Liver (tissue), 9 donors: ENCODE results near the gene FBXO24. TPM values are rescaled to one million over a fixed set of nuclear protein-coding genes. Genes with fewer than 3 reads are reported as not detected.
"Not testable (repeated sequence)": the region's sequence is repeated elsewhere in the genome, so short reads cannot be mapped to it uniquely, and the experiment has no call there.

Experiments used
- DNase-seq: peaks from one replicate; pipeline ENCODE4 v3.0.0-alpha.2; 2017; ENCODE audit warnings: low spot score
- H3K27ac ChIP-seq, 2 donors: one replicate each; pipeline ENCODE4 v1.7.0; 2013; ENCODE audit warnings: inconsistent platforms in 2 of 2, low read length in 2 of 2, control low read depth in 1 of 2, low read depth in 1 of 2, mild to moderate bottlenecking in 1 of 2
- H3K27me3 ChIP-seq, 4 donors: one replicate each; pipeline versions ENCODE4 v1.6.1 to v1.7.0; 2013; ENCODE audit warnings: low read length in 3 of 4, inconsistent platforms in 1 of 4, mild to moderate bottlenecking in 1 of 4, moderate library complexity in 1 of 4; ENCODE audit not compliant: control insufficient read depth in 4 of 4, insufficient read depth in 4 of 4
- H3K36me3 ChIP-seq, 4 donors: one replicate each; pipeline versions ENCODE4 v1.6.1 to v1.7.0; 2013; ENCODE audit warnings: low read length in 3 of 4, mild to moderate bottlenecking in 3 of 4, low read depth in 1 of 4, moderate library complexity in 1 of 4; ENCODE audit not compliant: control insufficient read depth in 4 of 4, insufficient read depth in 3 of 4
- H3K4me1 ChIP-seq, 4 donors: one replicate each; pipeline versions ENCODE4 v1.6.1 to v1.7.0; 2013; ENCODE audit warnings: low read length in 3 of 4, mild to moderate bottlenecking in 3 of 4, moderate library complexity in 1 of 4; ENCODE audit not compliant: control insufficient read depth in 4 of 4, insufficient read depth in 4 of 4
- H3K4me3 ChIP-seq, 3 donors: one replicate each; pipeline versions ENCODE4 v1.6.1 to v1.7.0; 2013; ENCODE audit warnings: low read length in 3 of 3, control low read depth in 1 of 3, low read depth in 1 of 3, mild to moderate bottlenecking in 1 of 3
- H3K9ac ChIP-seq, 2 donors: one replicate each; pipeline ENCODE4 v1.7.0; 2013; ENCODE audit warnings: low read length in 2 of 2, mild to moderate bottlenecking in 2 of 2, moderate library complexity in 2 of 2, control low read depth in 1 of 2, low read depth in 1 of 2
- H3K9me3 ChIP-seq, 4 donors: one replicate each; pipeline versions ENCODE4 v1.6.1 to v1.7.0; 2013; ENCODE audit warnings: low read length in 3 of 4; ENCODE audit not compliant: control insufficient read depth in 4 of 4
- CTCF ChIP-seq: fragments of 150-350 bp; IDR thresholded peaks from 2 replicates; pipeline ENCODE4 v1.5.1; 2017; ENCODE audit warnings: improper control_type of control experiment, low read depth, low read length; ENCODE audit not compliant: missing input control
- EGR1 ChIP-seq, 2 donors: IDR thresholded peaks; 2 replicates each; pipeline ENCODE4 v1.6.1; 2016 to 2018; ENCODE audit warnings: antibody characterized with exemption in 2 of 2, low read depth in 2 of 2
- FOXA2 ChIP-seq: IDR thresholded peaks from 2 replicates; pipeline ENCODE4 v1.6.1; 2016; ENCODE audit warnings: antibody characterized with exemption
- HNF4A ChIP-seq, 2 donors: conservative IDR thresholded peaks; 2 replicates each; pipeline ENCODE4 v1.6.1; 2016; ENCODE audit warnings: antibody characterized with exemption in 2 of 2, mild to moderate bottlenecking in 2 of 2
- JUND ChIP-seq, 2 donors: IDR thresholded peaks; 2 replicates each; pipeline ENCODE4 v1.6.1; 2016; ENCODE audit warnings: antibody characterized with exemption in 2 of 2
- RAD21 ChIP-seq, 2 donors: IDR thresholded peaks; 2 replicates each; pipeline ENCODE4 v1.6.1; 2016; ENCODE audit warnings: antibody characterized with exemption in 2 of 2, mild to moderate bottlenecking in 2 of 2
- RXRA ChIP-seq, 2 donors: IDR thresholded peaks; 2 replicates each; pipeline ENCODE4 v1.6.1; 2017 to 2018; ENCODE audit warnings: antibody characterized with exemption in 2 of 2, mild to moderate bottlenecking in 1 of 2
- SP1 ChIP-seq: IDR thresholded peaks from 2 replicates; pipeline ENCODE4 v1.6.1; 2018; ENCODE audit warnings: antibody characterized with exemption, mild to moderate bottlenecking
- YY1 ChIP-seq: IDR thresholded peaks from 2 replicates; pipeline ENCODE4 v1.6.1; 2016; ENCODE audit warnings: antibody characterized with exemption, mild to moderate bottlenecking
- ZBTB33 ChIP-seq: IDR thresholded peaks from 2 replicates; pipeline ENCODE4 v1.6.1; 2016; ENCODE audit warnings: antibody characterized with exemption
- whole genome bisulfite sequencing: extraction: QIAGEN DNeasy Blood & Tissue Kit; methylation state at CpG from one replicate; pipeline ENCODE4 v1.1.7; 2013; 5-methylcytosine and 5-hydroxymethylcytosine counted together
- polyA plus RNA-seq, 2 donors: library from polyadenylated mRNA; stranded (reverse) in 1 of 2; unstranded in 1 of 2; fragments of 200-250 nt in 1 of 2; fragments of >200 nt in 1 of 2; fragmentation: Nextera tagmentation in 1 of 2; extraction: Ambion mirVana in 1 of 2; gene quantifications; one replicate each; pipeline versions ENCODE4 v1.2.1 to v1.2.3, GENCODE V29; 2013 to 2015
- total RNA-seq, 2 donors: library from RNA; depleted of rRNA; stranded (reverse); fragments of >200 nt; gene quantifications; one replicate each; pipeline ENCODE4 v1.2.3, GENCODE V29; 2014
- donor health status: healthy.
- donor health status: healthy.
- donor health status: healthy.
- donor health status: healthy.
- donor health status: healthy.

FBXO24 gene
- total and polyA plus RNA-seq, 4 donors: 0.25 to 1.3 (median 0.50) TPM

GRCh38 chr7:100563809-100564400 lies 22.2 kb upstream of the FBXO24 start:
- WGBS: 51% methylated on average over 12 of the region's 12 CpGs
- DNase-seq: peak; percentile 90
- Histone ChIP-seq H3K9ac (no peak overlapping the region), H3K27ac (peak overlapping the region; percentile 15 to 46), H3K4me1 (peaks cover 33 to 90% (median 71%) of the 10 kb centered on the region in 4 donors), H3K27me3 (no peaks in the 10 kb centered on the region), H3K36me3 (peaks cover 5 to 23% (median 15%) of the 10 kb centered on the region in 4 donors), H3K4me3 (no peak overlapping the region), H3K9me3 (no peaks in the 10 kb centered on the region)
- TF ChIP-seq ZBTB33 (no peak), JUND (IDR thresholded peaks at IDR 0.05) (no peak), RAD21 (IDR thresholded peaks at IDR 0.05) (peak; percentile 79 to 83), SP1 (no peak), CTCF (peak; percentile 94), EGR1 (IDR thresholded peaks at IDR 0.05; ENCODE audit: low read depth in 2 of 2) (no peak)

- 78% methylated on average over 6 of the region's 6 CpGs for WGBS
- H3K9me3 ChIP-seq, DNase-seq, H3K4me3 ChIP-seq, H3K27me3 ChIP-seq: not testable (repeated sequence)
- H3K27ac ChIP-seq: peak overlapping the region; percentile 43 to 46
- peak overlapping the region in 1 of 2 donors; percentile 3 for H3K9ac ChIP-seq
- H3K4me1 ChIP-seq: peaks cover 34 to 91% (median 73%) of the 10 kb centered on the region in 4 donors
- H3K36me3 ChIP-seq: peaks cover 2 to 22% (median 15%) of the 10 kb centered on the region in 4 donors
Measured at GRCh38 chr7:100564405-100564804, 21.7 kb upstream of the FBXO24 start.

- 76% methylated on average over 11 of the region's 11 CpGs for WGBS
- no peak for DNase-seq
Measured at GRCh38 chr7:100565133-100565571, 21.0 kb upstream of the FBXO24 start.

More at GRCh38 chr7:100565133-100565571, 21.0 kb upstream of the FBXO24 start:
- H3K9ac ChIP-seq: no peak overlapping the region
- peaks cover 2 to 22% (median 15%) of the 10 kb centered on the region in 4 donors for H3K36me3 ChIP-seq
- H3K9me3 ChIP-seq: no peaks in the 10 kb centered on the region
- H3K27ac ChIP-seq: peak overlapping the region; percentile 43 to 46
- no peak overlapping the region for H3K4me3 ChIP-seq
- peak in 1 of 2 donors; percentile 35 for TF ChIP-seq HNF4A (conservative IDR thresholded peaks at IDR 0.05)
- peak; percentile 29 for TF ChIP-seq YY1
- peak; percentile 49 to 81 for TF ChIP-seq RXRA (IDR thresholded peaks at IDR 0.05)
- no peak for TF ChIP-seq RAD21 (IDR thresholded peaks at IDR 0.05)
- no peak for TF ChIP-seq FOXA2
- H3K4me1 ChIP-seq: peaks cover 36 to 92% (median 74%) of the 10 kb centered on the region in 4 donors
- no peaks in the 10 kb centered on the region for H3K27me3 ChIP-seq
